ENCODE results near the gene CAMK1D.

The CAMK1D gene

DNA sequence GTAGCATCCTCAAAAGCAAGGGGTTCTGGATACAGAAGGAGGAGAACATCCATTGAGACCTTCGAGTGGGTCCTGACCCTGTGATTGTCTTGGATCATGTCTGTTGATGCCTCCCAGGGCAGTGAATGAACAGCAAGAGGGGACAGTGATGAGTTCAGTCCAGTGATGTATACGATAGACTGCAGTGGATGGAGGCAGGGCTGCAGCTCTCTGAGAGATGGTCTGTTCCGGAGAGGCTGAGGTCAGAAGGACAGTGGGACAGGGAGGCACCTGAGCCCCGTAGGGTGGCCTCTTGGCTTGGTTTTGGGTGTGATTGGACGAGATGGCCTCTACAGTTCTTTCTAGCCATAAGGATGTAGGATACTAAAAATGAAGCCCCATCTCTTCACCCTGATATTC, 280.4 kb downstream of the CAMK1D start:
- no peak for DNase-seq (ENCODE audit: low spot score)

DNA sequence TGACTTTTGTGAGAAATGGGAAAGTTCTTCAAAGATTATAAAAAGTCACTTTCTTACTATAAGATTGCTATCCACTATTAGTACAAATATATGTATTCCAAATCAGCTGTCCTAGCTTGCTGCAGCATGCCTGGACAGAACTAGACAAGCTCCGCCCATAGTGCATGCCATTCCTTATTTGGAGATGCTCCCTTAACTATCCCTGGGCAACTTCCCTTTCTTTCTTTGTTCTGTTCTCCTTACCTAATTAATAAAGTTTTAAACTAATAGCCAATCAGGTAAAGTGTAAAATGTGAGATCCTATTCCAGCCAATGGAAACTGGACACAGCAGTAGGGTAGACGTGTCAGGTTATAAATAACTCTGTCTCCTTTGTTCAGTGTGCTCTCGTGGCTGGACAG, 281.9 kb downstream of the CAMK1D start:
- no peak for DNase-seq (ENCODE audit: low spot score)

DNA sequence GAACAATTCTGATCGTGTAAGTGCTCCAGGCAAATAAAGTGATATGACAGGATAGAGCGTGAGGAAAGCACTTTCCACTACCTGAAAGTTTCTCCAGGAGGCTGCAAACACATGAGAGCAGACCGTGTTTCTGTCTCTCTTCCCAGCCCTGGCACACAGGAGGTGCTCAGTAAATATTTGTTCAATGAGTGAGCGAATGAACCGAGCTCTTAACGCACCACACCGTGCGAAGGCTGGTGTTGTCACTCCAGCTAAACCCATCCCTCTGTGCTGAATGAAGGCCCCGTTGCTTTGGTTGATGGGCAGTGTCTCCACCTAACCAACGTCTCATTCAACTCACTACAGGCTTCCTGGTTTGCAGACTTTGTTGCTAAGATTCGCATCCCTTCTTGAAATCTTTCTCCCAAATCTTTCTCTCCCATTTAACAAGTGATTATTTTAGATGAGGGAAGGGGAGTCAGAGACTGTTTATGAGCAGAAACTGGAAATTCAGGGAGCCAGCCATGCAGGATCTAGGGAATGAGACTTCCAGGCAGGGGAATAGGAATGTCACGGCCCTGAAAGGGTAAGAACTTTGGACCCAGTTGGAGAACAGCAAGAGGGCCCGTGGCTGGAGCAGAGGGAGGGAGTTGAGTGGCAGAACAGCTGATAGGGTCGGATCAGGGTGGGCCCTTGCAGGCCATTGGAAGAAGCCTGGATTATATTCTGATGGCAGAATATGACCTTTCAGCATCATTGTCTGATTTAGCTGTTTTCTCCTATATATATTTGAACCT, 282.6 kb downstream of the CAMK1D start:
- DNase-seq (ENCODE audit: low spot score): no peak

DNA sequence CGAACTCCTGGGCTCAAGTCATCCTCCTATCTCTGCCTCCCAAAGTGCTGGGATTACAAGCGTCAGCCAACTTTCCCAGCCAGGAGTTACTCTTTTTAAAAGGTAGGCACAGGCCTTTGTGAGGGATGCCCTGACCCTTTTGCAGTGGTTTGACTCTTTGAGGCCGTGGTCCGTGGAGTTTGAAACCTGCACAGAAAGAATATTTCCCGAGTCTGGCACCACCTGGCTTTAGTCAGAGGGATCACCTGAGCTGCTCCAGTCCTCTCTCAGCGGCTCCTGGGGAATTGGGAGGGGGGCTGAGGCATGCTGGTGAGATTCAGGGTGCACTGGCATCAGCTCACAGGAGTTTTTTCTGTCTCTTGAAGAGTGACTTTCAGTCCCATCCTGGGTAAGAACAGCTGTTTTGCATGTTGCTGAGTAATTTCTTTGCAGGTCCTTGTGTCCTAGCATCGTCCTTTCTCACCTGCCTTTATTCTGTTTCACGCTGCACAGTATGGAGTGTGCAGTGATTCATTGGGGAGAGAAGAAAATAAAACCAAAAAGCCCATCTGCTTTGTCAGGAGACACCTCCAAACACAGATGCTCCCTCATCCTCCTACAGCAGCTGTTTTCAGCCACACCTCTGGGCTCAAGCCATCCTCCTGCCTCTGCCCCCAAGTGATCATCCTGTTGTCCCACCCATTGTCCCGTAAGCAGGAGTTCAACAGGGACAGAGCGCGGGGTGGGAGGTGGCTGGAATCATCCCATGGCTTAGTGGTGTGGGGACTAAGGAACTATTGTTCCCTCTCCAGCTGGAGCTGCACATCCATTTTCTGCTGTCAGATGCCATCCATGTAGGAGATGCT, 284.7 kb downstream of the CAMK1D start:
- DNase-seq (ENCODE audit: low spot score): no peak

DNA sequence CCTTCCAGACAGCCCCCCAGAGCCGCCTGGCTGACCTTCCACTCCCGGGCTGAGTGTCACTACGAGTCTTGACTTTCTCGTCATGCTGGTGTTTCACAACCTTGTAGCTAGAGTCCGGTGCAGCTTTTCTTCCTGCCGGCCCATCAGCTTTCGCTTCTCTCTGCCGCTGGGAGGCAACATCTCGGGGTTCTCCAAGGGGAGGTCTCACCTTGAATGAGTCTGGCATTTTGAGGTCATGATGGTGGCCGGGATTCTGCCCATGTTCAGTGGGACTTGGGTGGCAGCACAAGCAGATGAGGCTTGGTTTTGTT, 285.2 kb downstream of the CAMK1D start:
- DNase-seq (ENCODE audit: low spot score): no peak

DNA sequence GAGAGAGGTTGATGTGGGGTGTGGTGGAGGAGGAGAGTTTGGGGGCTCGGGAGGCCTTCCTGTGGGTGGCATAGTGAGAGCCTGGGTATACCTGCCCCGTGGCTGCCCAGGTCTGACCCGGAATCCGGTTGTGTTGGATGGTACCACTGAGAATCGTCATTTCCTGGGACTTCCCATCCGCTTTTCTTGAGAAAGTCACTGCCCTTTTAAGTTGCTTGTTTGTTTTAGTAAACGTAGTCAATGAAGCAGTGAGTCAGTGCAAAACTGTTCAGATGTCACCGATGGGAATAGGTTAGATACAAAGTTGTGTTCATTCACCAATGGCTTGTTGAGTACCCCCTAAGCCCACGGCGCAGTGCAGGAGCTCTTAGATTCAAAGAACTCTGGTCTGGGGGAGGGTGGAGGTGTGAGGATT, 285.8 kb downstream of the CAMK1D start:
- no peak for DNase-seq (ENCODE audit: low spot score)

DNA sequence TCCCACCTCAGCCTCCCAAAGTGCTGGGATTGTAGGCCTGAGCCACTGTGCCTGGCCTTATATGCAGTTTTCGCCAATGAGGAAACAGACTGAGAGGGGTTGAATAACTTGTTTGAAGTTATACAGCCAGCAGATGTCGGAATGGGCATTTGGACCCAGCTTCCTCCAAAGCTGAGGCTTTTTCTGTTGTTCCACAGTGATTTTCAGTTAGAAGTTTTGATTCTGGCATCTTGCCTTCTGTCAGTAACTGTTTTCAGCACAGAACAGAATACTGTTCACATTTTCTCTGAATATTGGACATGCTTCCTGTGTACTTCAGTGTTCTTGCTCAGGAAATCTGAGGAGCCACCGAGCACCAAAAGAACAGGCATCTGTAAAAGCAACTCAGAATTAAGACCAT, 287.2 kb downstream of the CAMK1D start:
- no peak for DNase-seq (ENCODE audit: low spot score)

DNA sequence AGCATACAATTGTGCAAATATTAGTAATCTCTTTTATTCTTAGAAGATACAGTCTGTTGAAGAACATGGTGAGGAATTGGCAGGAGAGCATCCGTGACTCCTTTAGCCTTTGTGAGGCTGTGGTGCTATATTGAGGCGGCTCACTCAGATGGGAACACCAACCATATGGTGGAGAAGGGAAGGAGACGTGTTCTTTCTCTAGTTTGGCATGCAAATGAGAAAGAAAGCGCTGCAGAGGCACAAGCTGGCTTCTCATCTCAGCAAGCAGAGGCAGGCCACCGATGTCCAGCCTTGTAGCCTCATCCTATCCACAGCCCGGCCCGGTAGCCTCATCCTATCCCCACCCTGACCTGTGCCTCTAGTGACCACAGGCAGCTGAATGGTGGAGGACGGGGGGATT, 288.3 kb downstream of the CAMK1D start:
- peak; percentile 35 for DNase-seq (ENCODE audit: low spot score)

DNA sequence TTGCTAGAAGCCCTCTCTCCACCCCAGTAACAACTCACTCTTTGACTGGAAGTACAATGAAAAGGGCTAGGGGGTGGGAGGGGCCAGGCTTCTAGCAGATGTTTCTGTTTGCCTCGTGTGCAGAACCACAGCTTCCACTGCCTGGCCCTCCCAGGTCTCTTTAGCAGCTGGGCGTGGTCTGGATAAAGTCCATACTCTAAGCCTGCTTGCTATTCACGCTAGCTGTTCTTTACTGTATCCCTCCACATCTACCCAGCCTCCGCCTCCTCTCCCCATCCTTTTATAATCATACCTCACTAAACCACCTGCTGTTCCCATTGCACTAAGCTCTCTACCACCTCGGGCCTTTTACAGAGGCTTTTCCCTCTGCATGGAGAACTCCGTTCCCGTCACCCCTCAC, 288.8 kb downstream of the CAMK1D start:
- DNase-seq (ENCODE audit: low spot score): no peak

DNA sequence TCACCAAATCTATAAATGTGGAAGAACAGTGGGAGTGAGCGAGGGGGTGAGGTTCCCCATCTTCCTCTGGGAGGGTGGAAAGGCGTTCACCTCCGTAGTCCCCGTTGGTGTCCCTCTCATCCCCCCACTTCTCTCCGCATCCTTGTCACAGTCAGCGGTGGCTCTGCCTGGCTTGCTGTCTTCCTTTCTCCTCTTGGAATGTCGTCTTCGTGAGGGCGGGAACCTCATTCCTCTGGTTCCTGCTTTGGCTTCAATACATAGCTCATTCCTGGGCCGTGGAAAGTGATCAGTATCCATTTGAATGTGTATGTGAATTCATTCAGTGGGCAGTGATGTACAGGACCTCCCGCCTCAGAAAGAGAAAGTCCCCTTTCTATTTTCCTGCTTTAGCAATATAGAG, 289.4 kb downstream of the CAMK1D start:
- no peak for DNase-seq (ENCODE audit: low spot score)

DNA sequence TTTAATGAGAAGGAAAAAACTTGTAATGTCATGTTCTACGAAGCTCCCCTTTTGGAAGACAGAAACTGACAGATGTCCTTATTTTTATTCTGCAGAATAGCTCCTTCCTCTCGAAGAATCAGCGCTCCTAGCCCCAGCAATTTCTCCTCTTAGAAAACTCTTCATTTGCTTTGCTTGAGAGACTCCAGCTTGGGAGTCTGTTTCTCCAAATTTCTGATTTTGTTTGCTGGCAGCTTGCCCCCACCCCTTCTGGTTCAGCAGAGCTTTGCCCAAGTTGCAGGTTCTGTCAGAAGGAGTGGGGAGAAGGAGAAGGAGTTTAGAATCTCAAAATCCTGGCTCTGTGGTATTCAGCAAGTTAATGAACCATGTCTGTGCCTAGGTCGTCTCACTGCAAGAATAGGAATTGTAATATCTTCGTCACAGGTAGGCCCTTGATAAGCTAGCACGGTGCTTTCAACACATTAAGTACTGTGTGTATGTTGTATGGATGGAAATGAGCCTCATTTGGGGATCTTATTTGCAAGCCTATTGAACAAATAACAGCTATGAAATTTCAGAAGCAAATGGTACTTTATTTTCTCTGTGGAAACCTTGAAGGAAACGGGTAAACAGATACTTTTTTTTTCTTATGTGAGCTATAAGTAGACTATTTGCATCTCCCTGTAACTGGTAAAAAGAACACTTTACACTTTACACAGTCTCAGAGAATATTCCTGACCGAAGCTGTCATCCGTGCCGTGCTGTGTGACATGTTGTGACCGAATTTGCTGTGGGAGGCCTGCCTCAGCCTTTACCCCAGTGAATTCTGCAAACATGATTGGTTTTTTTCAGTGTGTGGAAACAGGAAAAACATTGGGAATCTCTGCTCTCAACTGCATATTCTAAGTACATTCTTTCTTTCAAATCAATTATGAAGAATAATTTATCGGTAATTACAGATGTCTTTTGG, 290.9 kb downstream of the CAMK1D start:
- peak; percentile 22 for DNase-seq (ENCODE audit: low spot score)

DNA sequence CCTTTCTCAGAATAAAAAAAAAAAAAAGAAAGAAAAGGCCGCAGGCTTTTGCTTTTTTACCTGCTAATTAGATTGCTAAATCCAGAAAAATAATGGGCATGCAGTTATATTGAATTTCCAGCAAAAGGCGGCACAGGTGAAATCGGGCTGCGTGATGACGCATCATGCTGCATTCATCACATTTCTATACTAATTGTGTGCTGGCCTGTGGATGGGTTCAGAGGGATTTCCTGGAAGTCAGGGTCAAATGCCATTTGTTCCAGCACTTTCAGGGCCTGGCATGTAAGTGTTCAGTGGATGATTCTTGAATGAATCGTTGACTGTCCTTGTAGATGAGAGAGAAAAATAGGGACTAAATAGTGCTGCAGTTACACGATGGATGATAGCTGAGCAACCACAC, 292.7 kb downstream of the CAMK1D start:
- DNase-seq (ENCODE audit: low spot score): no peak

DNA sequence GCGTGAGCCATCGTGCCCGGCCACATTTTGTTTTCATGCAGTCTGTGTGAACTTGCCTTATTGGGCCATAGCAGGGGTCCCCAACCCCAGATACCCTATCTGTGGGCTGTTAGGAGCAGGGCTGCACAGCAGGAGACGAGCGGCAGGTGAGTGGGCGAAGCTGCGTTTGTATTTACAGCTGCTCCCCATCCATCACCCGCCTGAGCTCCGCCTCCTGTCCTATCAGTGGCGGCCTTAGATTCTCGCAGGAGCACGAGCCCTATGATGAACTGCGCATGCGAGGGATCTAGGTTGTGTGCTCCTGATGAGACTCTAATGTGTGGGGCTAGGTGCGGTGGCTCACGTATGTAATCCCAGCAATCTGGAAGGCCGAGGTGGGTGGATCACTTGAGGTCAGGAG, 293.9 kb downstream of the CAMK1D start:
- no peak for DNase-seq (ENCODE audit: low spot score)

DNA sequence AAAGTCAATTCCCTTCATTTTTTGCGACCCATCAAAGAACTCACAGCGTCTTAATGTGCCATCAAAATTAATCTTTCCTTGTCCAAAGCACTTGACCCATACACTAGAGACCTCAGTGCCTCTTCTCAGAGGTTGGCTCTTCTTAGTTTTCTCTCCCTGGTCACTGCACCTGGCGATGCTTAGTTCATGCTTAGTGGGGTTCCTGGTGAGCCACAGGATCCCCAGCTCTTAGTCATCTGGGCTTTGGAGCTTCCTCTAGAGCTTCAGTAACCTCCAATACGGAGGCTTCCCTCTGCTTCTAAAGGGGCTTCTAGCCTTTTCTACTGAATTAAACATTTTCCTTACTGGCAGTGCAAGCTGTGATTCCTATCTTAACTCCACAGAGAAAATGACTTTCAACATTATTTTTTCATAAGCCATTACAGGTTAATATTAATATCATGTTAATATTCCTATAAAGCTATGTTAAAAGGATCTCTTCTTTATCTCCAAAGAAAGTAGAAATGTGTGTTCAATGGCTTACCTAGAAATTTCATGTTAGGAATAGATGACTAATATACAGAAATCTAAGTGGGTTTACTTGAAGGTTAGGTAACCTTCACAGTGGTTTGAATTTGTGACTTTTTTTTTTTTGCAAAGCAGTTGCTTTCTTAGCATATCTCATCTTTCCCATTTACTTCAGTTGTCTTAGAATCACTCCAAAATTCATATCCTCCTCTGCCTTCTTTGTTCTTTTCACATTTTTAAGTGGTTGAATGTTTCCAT, 295.2 kb downstream of the CAMK1D start:
- no peak for DNase-seq (ENCODE audit: low spot score)

DNA sequence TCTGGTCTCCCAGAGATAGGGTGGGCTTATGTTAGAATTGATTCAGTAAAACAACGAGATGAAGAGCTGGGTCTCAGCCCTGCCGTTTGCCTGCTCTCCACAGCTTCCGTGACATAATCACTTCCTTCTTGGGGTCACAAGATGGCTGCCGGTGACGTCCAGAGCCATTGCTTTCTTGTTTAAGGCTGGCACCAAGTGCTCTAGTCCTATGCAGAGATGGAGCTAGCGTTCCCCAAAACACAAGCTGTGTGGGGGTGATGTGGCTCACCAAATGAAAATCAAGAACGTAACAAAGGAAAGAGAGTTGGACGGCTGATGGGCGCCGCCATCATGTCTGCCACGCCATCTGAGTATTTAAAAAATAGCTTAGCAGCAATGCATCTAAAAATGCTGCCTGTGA, 296.1 kb downstream of the CAMK1D start:
- DNase-seq (ENCODE audit: low spot score): no peak

DNA sequence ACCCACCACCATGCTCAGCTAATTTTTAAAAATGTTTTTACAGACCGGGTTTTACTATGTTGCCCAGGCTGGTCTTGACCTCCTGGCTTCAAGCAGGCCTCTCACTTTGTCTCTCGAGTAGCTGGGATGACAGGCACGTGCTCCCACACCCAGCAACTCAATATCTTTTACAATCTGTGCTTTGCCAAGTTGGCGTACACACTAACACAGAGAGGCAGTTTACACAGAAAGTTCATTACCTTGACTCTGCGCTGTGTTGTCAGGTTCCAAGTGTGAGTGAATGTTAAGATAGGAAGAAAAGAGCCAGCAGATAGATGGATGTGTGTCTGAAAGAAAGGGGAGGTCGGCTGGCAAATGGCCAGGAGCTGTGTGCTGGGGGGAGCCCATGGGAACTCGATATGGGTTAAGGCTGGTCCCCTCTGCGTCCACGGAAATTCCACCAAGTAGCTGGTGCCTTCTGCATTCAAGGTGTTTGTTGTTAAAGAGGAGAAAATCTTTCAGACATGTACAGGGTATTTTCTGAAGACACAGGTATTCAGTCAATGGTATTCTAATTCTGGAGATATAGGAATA, 299.8 kb downstream of the CAMK1D start:
- DNase-seq (ENCODE audit: low spot score): no peak

DNA sequence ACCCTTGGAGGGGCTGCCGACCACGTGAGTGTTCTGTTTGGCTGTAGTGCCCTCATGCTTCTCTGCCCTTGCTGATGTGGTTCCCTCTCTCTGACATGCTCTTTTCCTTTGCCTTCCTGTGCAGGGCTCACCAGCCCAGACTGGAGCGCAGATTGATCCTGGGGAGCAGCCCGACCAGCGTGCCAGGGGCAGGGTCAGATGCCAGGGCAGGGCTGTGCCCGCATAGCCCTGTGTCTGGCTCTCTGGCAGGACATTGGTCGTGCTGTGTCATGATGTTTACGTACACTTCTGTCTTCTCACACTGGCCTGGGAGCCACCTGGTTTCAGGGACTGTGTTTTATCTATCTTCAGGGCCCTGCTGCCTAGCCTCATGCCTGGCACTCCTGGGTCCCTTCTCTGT, 300.8 kb downstream of the CAMK1D start:
- DNase-seq (ENCODE audit: low spot score): no peak

DNA sequence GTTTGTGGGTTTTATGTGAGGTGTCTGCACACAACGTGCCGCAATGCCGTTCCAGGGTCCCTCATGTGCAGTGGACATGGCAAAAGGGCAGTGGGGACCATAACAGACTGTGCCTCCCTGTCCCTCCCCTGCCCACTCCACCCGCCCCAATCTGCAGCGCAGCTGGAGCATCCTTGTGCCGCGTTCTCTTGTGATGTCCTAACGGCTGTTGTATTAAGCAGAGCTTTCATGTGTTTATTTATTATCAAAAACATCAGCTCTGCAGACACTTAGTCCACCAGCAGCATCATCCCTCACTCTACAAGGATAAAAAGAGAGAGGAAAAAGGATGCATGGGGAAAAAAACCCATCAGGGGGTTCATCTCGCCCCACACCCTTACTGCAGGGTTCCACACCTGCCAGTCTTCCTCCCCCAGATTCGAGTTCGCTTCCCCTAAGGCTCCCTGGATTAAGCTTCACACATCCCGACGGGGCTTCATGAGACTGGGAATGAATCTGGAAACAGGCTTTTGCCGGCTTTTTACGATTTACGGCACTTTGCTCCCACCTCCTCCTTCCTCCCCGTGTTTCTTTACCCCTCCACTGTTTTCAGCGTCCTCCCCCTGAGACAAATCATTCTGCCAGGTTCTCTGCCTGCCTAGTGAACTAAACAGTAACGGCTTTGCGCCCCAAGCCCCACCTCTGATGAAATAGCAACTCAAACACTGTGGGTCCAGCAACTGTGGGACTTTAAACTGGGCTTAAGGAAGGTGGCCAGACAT, 301.4 kb downstream of the CAMK1D start:
- DNase-seq (ENCODE audit: low spot score): no peak

DNA sequence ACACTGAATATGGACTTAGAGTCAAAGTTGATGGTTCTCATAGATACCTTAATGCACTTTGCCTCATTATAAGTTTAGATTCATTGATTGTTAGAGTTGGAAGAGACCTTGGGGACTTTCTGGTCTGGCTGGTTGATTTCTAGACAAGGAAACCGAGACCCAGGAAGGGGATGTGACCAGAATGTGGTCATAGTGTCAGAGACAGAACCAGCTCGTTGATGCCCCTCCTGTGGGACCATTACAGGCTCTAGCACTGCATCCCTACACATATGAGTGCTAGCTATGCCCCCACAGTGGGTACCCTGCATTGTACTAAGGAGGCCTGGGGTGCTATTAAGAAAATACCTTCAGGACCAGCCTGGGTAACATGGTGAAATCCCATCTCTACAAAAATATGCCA, 306.6 kb downstream of the CAMK1D start:
- DNase-seq (ENCODE audit: low spot score): no peak

DNA sequence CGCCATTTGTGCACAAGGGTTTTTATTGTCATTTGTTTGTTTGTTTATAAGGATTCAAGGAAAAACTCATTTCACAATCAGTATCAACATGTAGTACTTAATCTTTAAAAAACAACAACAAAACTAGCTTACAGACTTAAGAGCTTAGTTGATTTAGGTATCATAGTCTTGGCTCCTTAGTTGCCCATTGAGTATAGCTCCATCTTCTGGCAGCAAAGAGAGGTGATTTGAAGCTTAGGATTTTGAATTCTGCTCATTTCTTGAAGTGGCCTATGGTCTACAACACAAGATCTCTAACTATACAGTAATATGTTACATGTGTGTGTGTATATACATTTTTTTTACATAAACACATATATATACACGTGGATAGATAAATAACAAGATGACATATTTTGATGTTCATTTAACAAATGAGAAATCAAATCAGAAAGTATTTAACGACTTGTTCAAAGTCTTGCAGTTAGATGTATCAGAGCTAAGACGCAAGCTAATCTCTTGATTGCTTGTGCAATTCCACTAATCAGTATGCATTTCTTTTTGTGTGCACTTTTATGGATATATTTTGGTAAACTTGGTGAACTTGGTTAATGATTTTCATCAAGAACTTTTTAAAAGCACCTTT, 307.3 kb downstream of the CAMK1D start:
- no peak for DNase-seq (ENCODE audit: low spot score)
